ENCODE data around the gene IFITM5. TPM values are rescaled to one million over a fixed set of nuclear protein-coding genes. Genes with fewer than 3 reads are reported as not detected.

IFITM5 gene
- total RNA-seq, 1 donor from 2014 or later: not detected

- Histone ChIP-seq H3K4me1 (peaks cover 12% of the 10 kb centered on the region), H3K27ac (no peak overlapping the region), H3K27me3 (no peaks in the 10 kb centered on the region), H3K4me3 (no peak overlapping the region), H3K9me3 (no peaks in the 10 kb centered on the region), H3K36me3 (no peaks in the 10 kb centered on the region)
- no peak for TF ChIP-seq CTCF (IDR thresholded peaks at IDR 0.05)
- no peak for TF ChIP-seq POLR2AphosphoS5 (IDR thresholded peaks at IDR 0.05; ENCODE audit: insufficient read depth in 1 of 2, low read depth in 1 of 2)
- TF ChIP-seq POLR2A (IDR thresholded peaks at IDR 0.05): no peak
- peak in 1 of 2 donors; percentile 94 for DNase-seq (ENCODE audit: extremely low spot score in 2 of 2)
- intact Hi-C loops (cut with DNase I): no loop called here
These were observed 27.0 kb downstream of the IFITM5 start for GRCh38 chr11:272195-272930.

- no peaks in the 10 kb centered on the region for H3K27me3 ChIP-seq
- DNase-seq (ENCODE audit: extremely low spot score in 2 of 2): peak in 1 of 2 donors; percentile 64
- peaks cover 12% of the 10 kb centered on the region for H3K4me1 ChIP-seq
- TF ChIP-seq POLR2A (IDR thresholded peaks at IDR 0.05) (no peak), POLR2AphosphoS5 (IDR thresholded peaks at IDR 0.05; ENCODE audit: insufficient read depth in 1 of 2, low read depth in 1 of 2) (no peak), CTCF (IDR thresholded peaks at IDR 0.05) (no peak)
- no peak overlapping the region for H3K27ac ChIP-seq
- H3K9me3 ChIP-seq: no peaks in the 10 kb centered on the region
- H3K4me3 ChIP-seq: no peak overlapping the region
- intact Hi-C loops (cut with DNase I): no loop called here
- H3K36me3 ChIP-seq: no peaks in the 10 kb centered on the region
These were observed 28.0 kb downstream of the IFITM5 start for GRCh38 chr11:271319-271715.

- intact Hi-C loops (cut with DNase I): no loop called here
These were observed 28.6 kb downstream of the IFITM5 start for GRCh38 chr11:270451-271318.

GRCh38 chr11:269146-269890 lies 30.0 kb downstream of the IFITM5 start:
- peak in 1 of 2 donors; percentile 14 for DNase-seq (ENCODE audit: extremely low spot score in 2 of 2)
- H3K4me1 ChIP-seq: peaks cover 12% of the 10 kb centered on the region
- TF ChIP-seq POLR2A (IDR thresholded peaks at IDR 0.05): peak in 1 of 2 donors; percentile 13
- TF ChIP-seq POLR2AphosphoS5 (IDR thresholded peaks at IDR 0.05; ENCODE audit: insufficient read depth in 1 of 2, low read depth in 1 of 2): peak in 1 of 2 donors; percentile 3
- TF ChIP-seq CTCF (IDR thresholded peaks at IDR 0.05): no peak
- H3K9me3 ChIP-seq: no peaks in the 10 kb centered on the region
- intact Hi-C loops (cut with DNase I): no loop called here
- H3K36me3 ChIP-seq: no peaks in the 10 kb centered on the region
- no peaks in the 10 kb centered on the region for H3K27me3 ChIP-seq
- peak overlapping the region; percentile 72 for H3K27ac ChIP-seq
- H3K4me3 ChIP-seq: peak overlapping the region; percentile 3 to 40

More at GRCh38 chr11:270451-271318, 28.6 kb downstream of the IFITM5 start:
- Histone ChIP-seq H3K27me3 (no peaks in the 10 kb centered on the region), H3K9me3 (no peaks in the 10 kb centered on the region), H3K4me3 (no peak overlapping the region), H3K27ac (no peak overlapping the region), H3K36me3 (no peaks in the 10 kb centered on the region), H3K4me1 (peaks cover 12% of the 10 kb centered on the region)
- peak in 1 of 2 donors; percentile 93 for DNase-seq (ENCODE audit: extremely low spot score in 2 of 2)
- no peak for TF ChIP-seq POLR2A (IDR thresholded peaks at IDR 0.05)
- no peak for TF ChIP-seq CTCF (IDR thresholded peaks at IDR 0.05)
- TF ChIP-seq POLR2AphosphoS5 (IDR thresholded peaks at IDR 0.05; ENCODE audit: insufficient read depth in 1 of 2, low read depth in 1 of 2): no peak
